ENCODE measurements around the gene MBD6. TPM values are rescaled to one million over a fixed set of nuclear protein-coding genes. Genes with fewer than 3 reads are reported as not detected.
A peak's percentile ranks its signal among the peaks of the same experiment; 100 is the strongest.

MBD6 gene
- total and polyA plus RNA-seq, 2 of the 13 experiments (the other 11 are each of a cell fraction or from before 2014, with no cell fraction given) = 4.1 to 5.9 TPM

GRCh38 chr12:57522011-57522886 lies at the start of gene MBD6 (continued):
- TF ChIP-seq HNF1A (IDR thresholded peaks at IDR 0.05; ENCODE audit: low read depth) = 0 out of 2 replicates have a peak, but pooled peaks have one; percentile 33
- TF ChIP-seq HNF1A (CRISPR knock-in tag; IDR thresholded peaks at IDR 0.05; ENCODE audit: borderline replicate concordance) = no peak; the same call in 1 of the 2 replicates
- TF ChIP-seq GATA4 (IDR thresholded peaks at IDR 0.05; ENCODE audit: borderline replicate concordance, low read depth) = no peak
- TF ChIP-seq SNAPC5 (CRISPR knock-in tag; IDR thresholded peaks at IDR 0.05; ENCODE audit: borderline replicate concordance) = no peak
- peak; percentile 82; the same call in 1 of the 2 replicates for TF ChIP-seq ZBED4 (CRISPR knock-in tag; IDR thresholded peaks at IDR 0.05; ENCODE audit: borderline replicate concordance)
- peak; percentile 87 for TF ChIP-seq TFE3 (CRISPR knock-in tag; IDR thresholded peaks at IDR 0.05)
- no peak for TF ChIP-seq SYNCRIP (IDR thresholded peaks at IDR 0.05; ENCODE audit: insufficient read depth, low read depth, low read length)
- TF ChIP-seq SNAPC4 (CRISPR knock-in tag; IDR thresholded peaks at IDR 0.05) = 0 out of 2 replicates have a peak, but pooled peaks have one; percentile 42
- TF ChIP-seq ZBTB3 (CRISPR knock-in tag; IDR thresholded peaks at IDR 0.05; ENCODE audit: borderline replicate concordance, low read depth) = no peak
- peak; percentile 63 for TF ChIP-seq NFYB (CRISPR knock-in tag; IDR thresholded peaks at IDR 0.05)
- 0 out of 2 replicates have a peak, but pooled peaks have one; percentile 65 for TF ChIP-seq ZSCAN31 (CRISPR knock-in tag; IDR thresholded peaks at IDR 0.05; ENCODE audit: low read depth)
- peak; percentile 40; the same call in 1 of the 2 replicates for TF ChIP-seq HOXD1 (CRISPR knock-in tag; IDR thresholded peaks at IDR 0.05)

Measured in HepG2 (cell line).